ENCODE measurements around the gene DSC3.

Gene DSC3

DNA sequence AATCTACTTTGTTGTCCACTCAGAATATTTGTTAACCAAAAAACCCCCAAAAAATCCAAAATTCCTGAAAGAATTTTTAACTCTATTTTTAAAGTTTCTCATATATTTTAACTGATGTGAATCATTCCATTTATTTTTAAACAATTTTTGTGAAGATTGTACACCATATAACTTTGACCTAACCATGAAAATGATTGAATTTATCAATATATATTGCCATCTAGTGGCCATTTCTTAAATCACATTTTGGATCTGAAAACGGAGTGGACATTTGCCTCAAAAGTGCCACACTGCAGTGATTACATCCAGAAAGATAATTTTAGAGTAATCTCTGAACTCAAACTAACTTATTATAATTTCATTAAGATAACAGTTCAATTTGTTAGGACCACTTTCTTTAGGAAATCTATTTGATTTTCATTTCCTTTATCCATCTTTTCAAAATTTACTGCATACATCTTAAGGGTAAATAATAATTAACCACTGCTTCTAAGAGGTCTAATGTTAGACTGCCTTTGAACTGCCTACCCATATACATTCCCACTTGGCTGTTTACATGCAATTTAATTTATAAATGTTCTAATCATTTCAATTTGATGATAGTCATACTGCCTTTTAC lies 71.1 kb downstream of the DSC3 start:
- DNase-seq (ENCODE audit: low read depth): no peak

DNA sequence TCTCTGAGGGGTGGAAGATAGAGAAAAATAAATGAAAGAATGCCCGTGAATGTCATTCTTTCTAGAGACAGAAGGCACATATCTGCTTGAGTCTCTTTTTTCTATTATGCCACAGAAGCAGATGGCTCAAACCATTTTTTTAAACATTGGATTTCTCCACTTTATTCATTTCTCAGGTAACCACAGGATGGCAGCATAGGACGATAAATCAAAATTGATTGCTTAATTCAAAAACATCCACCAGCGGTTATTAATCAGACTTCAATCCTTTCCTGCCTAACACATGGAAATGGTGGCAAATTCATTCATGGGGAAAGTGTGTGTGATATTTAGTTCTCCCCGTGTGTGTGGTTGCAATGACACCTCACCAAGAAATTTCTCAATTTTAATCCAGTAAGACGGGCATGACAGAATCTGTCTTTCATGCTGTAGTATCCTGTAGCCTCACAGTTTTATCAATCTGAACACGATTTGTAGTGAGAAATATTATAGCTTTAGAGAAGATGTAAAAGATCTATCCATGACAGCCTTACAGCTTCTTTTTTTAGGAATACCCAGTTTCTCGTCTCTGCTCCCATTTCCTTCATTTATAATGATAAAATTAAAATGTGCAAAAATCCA lies 72.2 kb downstream of the DSC3 start:
- DNase-seq (ENCODE audit: low read depth): no peak

DNA sequence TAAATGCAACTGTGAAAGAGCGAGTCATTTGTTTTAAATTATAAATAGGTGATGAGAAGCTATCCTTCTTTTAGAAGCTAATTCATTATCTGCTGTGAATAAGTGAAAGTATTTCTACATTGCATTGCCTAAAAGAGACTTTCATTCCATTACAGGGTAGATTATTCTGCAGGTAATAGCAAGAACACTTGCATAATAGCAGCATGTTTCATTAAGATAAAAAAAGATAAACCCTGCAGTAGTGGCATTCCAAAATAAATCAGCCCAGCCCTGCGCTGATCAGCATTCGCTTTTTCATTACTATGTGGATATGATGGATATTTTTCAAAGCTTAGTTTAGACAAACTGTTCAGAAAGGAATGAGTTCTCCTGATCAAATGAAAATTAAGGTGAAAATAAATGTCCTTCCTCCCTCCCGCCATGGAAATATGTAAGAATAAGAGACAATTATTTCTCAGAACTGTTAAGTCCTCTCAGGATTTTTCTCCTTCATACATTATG lies 72.8 kb downstream of the DSC3 start:
- DNase-seq (ENCODE audit: low read depth): no peak

DNA sequence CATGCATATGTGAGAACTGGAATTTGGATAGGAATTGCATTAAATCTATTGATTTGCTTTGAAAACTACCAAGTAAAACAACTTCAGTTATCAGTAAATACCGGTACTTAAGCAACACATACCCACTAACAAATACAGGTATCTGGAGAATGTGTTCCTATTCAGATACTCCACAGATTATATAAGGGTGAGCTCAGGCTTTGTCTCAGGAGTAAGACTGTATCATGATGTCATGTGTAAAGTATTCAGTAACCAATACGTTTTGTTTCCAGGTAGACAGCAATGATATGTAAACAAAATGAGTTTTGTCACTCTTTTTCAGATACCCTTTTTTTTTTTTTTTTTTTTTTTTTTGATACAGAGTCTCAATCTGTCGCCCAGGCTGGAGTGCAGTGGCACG lies 74.8 kb downstream of the DSC3 start:
- DNase-seq (ENCODE audit: low read depth): no peak

DNA sequence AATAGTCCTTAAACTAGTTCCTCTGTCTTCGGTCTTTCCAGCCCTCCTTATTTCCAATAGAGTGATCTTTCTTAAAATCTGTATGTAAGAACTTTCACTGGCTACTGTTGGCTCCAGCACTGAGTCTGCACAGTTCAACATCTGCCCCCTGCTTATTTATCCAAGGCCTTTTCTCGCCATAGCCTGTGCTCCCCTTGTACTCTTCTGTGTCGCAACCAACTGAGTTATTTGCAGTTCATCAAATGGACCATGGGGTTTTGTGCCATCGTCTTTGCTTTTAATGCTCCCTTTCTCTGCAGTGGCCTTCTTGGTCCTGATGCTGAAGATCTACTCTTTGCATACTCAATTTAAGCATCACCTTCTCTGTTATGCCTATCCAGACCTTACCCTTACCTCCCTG lies 77.3 kb downstream of the DSC3 start:
- no peak for DNase-seq (ENCODE audit: low read depth)

DNA sequence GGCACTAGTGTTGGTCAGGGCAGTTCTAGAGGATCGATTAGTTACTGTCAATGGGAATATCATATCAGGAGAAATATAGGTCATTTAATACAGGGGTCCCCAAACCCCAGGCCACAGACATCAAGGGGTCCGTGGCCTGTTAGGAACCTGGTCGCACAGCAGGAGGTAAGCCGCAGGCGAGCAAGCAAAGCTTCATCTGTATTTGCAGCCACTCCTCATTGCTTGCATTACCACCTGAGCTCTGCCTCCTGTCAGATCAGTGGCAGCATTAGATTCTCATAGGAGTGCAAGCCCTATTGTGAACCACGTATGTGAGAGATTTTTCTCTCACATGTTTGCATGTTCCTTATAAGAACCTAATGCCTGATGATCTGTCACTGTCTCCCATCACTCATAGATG lies 81.9 kb downstream of the DSC3 start:
- no peak for DNase-seq (ENCODE audit: low read depth)

DNA sequence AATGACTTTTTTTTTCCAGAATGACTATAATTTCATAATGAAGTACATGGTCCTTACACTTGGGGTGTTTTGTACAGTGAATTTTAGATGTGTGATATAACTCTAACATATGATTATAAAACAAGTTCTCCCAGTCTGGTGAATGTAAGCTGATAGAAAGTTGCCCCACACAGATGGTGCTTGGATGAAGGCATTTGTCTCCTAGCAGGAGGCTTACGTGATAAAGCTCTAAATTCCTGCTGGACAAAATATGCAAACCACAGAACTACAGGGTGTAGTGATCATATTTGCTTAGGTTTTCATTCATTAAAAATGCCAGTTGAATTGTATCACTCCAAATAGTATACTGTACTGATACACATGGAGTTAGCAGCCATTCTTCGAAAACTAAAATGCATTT lies 85.5 kb downstream of the DSC3 start:
- no peak for DNase-seq (ENCODE audit: low read depth)

DNA sequence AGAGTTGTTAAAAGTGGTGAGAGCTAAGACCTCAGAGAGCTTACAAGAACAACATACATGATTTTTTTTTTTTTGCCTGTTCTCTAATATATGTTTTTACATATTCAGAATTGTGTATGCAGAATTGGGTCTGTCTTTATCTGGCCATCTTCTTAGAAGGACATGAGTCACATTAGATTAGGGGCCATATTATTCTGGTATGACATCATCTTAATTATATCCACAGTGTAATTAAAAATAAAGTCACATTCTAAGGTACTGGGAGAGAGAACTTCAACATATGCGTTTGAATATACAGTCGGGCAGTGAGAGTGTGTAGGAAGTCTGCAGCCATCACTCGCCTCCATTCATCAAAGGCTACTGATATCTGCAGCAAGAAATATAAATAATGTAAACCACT lies 88.3 kb downstream of the DSC3 start:
- DNase-seq (ENCODE audit: low read depth): no peak

DNA sequence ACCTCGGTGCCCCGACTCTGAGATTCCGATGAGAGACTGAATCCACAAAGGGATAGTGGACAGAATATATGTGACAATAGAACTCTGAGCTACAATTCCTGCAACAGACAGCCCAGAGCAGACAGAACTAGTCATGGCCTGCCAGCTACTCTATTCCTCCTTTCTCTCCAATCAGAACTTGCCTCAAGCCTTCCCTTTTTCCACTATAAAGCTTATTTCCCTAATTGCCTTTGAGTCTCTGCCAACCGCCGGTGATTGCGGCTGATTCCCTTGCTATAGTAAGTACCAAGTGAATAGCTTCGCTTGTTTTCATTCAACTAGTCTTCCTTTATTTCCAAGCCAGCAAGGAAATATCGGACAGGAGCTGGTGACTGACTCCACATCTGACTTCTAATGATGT lies 96.8 kb downstream of the DSC3 start:
- DNase-seq (ENCODE audit: low read depth): no peak

DNA sequence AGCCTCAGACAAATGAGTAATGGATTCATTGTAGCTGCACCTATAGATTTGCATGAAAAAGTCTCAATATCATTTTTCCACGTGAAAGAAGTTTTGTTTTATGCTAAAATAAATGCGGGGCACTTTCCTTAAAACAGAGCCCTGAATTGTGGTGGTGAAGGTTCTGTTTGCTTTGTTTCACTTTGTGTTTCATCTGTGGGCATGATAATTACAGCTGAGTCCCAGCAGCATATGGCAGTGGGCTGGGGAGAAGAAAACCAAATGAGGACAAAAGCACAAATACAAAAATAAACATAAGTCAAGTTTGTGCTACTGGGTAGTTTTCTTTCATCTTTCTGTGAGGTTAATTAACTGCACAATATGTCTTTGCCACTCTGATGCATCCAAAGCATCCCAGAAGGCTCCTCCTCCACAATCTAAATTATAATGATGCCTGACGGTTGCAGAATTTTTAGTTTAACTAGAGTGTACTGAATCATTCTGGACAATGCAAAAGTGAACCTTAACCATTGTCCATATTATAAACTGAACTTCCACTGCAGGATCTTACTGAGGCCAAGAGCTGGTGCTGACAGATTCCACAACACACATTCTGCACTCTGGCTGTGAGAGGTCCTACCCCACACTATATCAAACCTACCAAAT lies 97.6 kb downstream of the DSC3 start:
- no peak for DNase-seq (ENCODE audit: low read depth)

DNA sequence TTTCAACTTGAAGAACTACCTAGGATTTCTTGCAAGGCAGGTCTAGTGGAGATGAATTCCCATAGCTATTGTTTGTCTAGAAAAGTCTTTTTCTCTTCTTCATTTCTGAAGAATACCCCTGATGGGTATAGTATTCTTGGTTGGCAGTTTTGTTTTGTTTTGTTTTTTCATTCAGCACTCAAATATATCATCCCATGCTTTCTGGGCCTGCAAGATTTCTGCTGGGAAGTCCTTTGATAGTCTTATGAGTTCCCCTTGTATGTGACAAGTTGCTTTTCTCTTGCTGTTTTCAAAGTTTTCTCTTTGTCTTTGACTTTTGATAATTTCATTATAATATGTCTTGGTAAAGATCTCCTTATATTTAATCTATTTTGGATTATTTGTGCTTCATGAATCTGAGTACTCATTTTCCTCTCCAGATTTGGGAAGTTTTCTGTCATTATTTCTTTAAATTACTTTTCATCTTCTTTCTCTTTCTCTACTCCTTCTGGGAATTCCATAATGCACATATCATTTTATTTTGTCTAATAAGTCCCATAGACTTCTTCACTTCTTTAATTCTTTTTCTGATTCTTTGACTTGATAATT lies 101.5 kb downstream of the DSC3 start:
- no peak for DNase-seq (ENCODE audit: low read depth)
